ENCODE measurements around the gene MED20. TPM values are rescaled to one million over a fixed set of nuclear protein-coding genes. Genes with fewer than 3 reads are reported as not detected.

MED20 gene
- total and polyA plus RNA-seq, 2 of the 8 experiments (the other 6 are each of a cell fraction or from before 2014, with no cell fraction given), result 38.7 to 51.8 TPM

GRCh38 chr6:41963371-41963770 is 42.4 kb upstream of the MED20 start (continued):
- TF ChIP-seq SIX5 (IDR thresholded peaks at IDR 0.05; ENCODE audit: low read depth, low read length), result no peak
- TF ChIP-seq BCL11A (IDR thresholded peaks at IDR 0.05; ENCODE audit: low read depth in 2 of 2, low read length in 2 of 2), result no peak
- no peak for TF ChIP-seq MAX (IDR thresholded peaks at IDR 0.05)
- TF ChIP-seq TCF12 (IDR thresholded peaks at IDR 0.05; ENCODE audit: low read depth, low read length), result no peak
- TF ChIP-seq POU5F1 (IDR thresholded peaks at IDR 0.05; ENCODE audit: low read depth, low read length), result no peak
- no peak for TF ChIP-seq GTF2F1 (IDR thresholded peaks at IDR 0.05; ENCODE audit: borderline replicate concordance, low read depth, low read length)
- TF ChIP-seq GABPA (IDR thresholded peaks at IDR 0.05; ENCODE audit: borderline replicate concordance, insufficient read depth, low read length), result no peak
